ENCODE data around the gene AFG3L2. TPM values are rescaled to one million over a fixed set of nuclear protein-coding genes. Genes with fewer than 3 reads are reported as not detected.

AFG3L2 gene
- total and polyA plus RNA-seq, 2 of the 13 experiments (the other 11 are each of a cell fraction or from before 2014, with no cell fraction given), result 28.6 to 86.9 TPM

- no peak for TF ChIP-seq ZNF292 (CRISPR knock-in tag; IDR thresholded peaks at IDR 0.05; ENCODE audit: borderline replicate concordance, low read depth)
- no peak for TF ChIP-seq DPF2 (CRISPR knock-in tag; IDR thresholded peaks at IDR 0.05; ENCODE audit: borderline replicate concordance, low read depth)
- TF ChIP-seq HDAC2 (CRISPR knock-in tag; IDR thresholded peaks at IDR 0.05), result 0 out of 2 replicates have a peak, but pooled peaks have one; percentile 2
- no peak for TF ChIP-seq ZNF691 (CRISPR knock-in tag; IDR thresholded peaks at IDR 0.05; ENCODE audit: borderline replicate concordance, low read depth)
- TF ChIP-seq DRAP1 (CRISPR knock-in tag; IDR thresholded peaks at IDR 0.05), result peak; percentile 27; the same call in 1 of the 2 replicates
- no peak for TF ChIP-seq SSRP1 (CRISPR knock-in tag; IDR thresholded peaks at IDR 0.05)
- TF ChIP-seq NFE2 (CRISPR knock-in tag; IDR thresholded peaks at IDR 0.05), result no peak
- no peak for TF ChIP-seq MED8 (CRISPR knock-in tag; IDR thresholded peaks at IDR 0.05; ENCODE audit: insufficient replicate concordance)
- TF ChIP-seq THAP7 (CRISPR knock-in tag; IDR thresholded peaks at IDR 0.05), result no peak
- TF ChIP-seq MTF1 (CRISPR knock-in tag; IDR thresholded peaks at IDR 0.05), result no peak
- TF ChIP-seq E2F2 (CRISPR knock-in tag; IDR thresholded peaks at IDR 0.05; ENCODE audit: borderline replicate concordance), result no peak
- no peak for TF ChIP-seq ZBTB38 (CRISPR knock-in tag; IDR thresholded peaks at IDR 0.05)
- no peak for TF ChIP-seq HES4 (CRISPR knock-in tag; IDR thresholded peaks at IDR 0.05; ENCODE audit: borderline replicate concordance)
- peak; percentile 82; the same call in 1 of the 2 replicates for TF ChIP-seq ZNF33B (CRISPR knock-in tag; IDR thresholded peaks at IDR 0.05)
- TF ChIP-seq RFX5 (IDR thresholded peaks at IDR 0.05; ENCODE audit: low read depth, low read length), result no peak
- peak; percentile 21; the same call in 1 of the 2 replicates for TF ChIP-seq ZNF34 (CRISPR knock-in tag; IDR thresholded peaks at IDR 0.05; ENCODE audit: borderline replicate concordance)
- no peak for TF ChIP-seq ZNF543 (CRISPR knock-in tag; IDR thresholded peaks at IDR 0.05)
- no peak; the same call in 1 of the 2 replicates for TF ChIP-seq ZNF234 (CRISPR knock-in tag; conservative IDR thresholded peaks at IDR 0.05)
- TF ChIP-seq FOXP1 (IDR thresholded peaks at IDR 0.05), result no peak
- TF ChIP-seq FOXP1 (CRISPR knock-in tag; IDR thresholded peaks at IDR 0.05), result no peak
- peak; percentile 95 for TF ChIP-seq ZNF567 (CRISPR knock-in tag; IDR thresholded peaks at IDR 0.05; ENCODE audit: borderline replicate concordance)
- no peak for TF ChIP-seq SIX1 (CRISPR knock-in tag; IDR thresholded peaks at IDR 0.05; ENCODE audit: borderline replicate concordance)
- no peak for TF ChIP-seq RBAK (CRISPR knock-in tag; IDR thresholded peaks at IDR 0.05)
- TF ChIP-seq HDAC1 (CRISPR knock-in tag; IDR thresholded peaks at IDR 0.05), result peak; percentile 55; the same call in 1 of the 2 replicates
- TF ChIP-seq NFE2L2 (IDR thresholded peaks at IDR 0.05; ENCODE audit: low read length), result no peak
- TF ChIP-seq TOE1 (CRISPR knock-in tag; IDR thresholded peaks at IDR 0.05), result no peak
- no peak for TF ChIP-seq ZNF75D (CRISPR knock-in tag; IDR thresholded peaks at IDR 0.05; ENCODE audit: borderline replicate concordance)
Observed at GRCh38 chr18:12376754-12377555, at the start of gene AFG3L2 (continued).

All from HepG2 (cell line).